ENCODE data around the gene CAPZA1.
"Not testable (repeated sequence)": the region's sequence is repeated elsewhere in the genome, so short reads cannot be mapped to it uniquely, and the experiment has no call there.

Gene CAPZA1

GRCh38 chr1:112636597-112637253 is 17.1 kb downstream of the CAPZA1 start:
- peaks cover 38% of the 10 kb centered on the region for H3K4me1 ChIP-seq
- no peak overlapping the region for H3K4me3 ChIP-seq
- no peaks in the 10 kb centered on the region for H3K9me3 ChIP-seq
- no peaks in the 10 kb centered on the region for H3K27me3 ChIP-seq (ENCODE audit: low read depth)
- H3K36me3 ChIP-seq (replicated peaks), result no peaks in the 10 kb centered on the region
- in situ Hi-C loops (cut with MboI; ENCODE audit: low sequenced_read_pairs), result no loop called here
- no peak for DNase-seq (ENCODE audit: low spot score in 2 of 2)

- Histone ChIP-seq H3K36me3 (replicated peaks) (no peaks in the 10 kb centered on the region), H3K9me3 (no peaks in the 10 kb centered on the region), H3K27me3 (ENCODE audit: low read depth) (no peaks in the 10 kb centered on the region), H3K4me3 (no peak overlapping the region), H3K4me1 (peaks cover 38% of the 10 kb centered on the region)
- in situ Hi-C loops (cut with MboI; ENCODE audit: low sequenced_read_pairs), result no loop called here
- DNase-seq (ENCODE audit: low spot score in 2 of 2), result peak; percentile 39 to 78
These were observed 17.9 kb downstream of the CAPZA1 start for GRCh38 chr1:112637254-112638109.

DNA sequence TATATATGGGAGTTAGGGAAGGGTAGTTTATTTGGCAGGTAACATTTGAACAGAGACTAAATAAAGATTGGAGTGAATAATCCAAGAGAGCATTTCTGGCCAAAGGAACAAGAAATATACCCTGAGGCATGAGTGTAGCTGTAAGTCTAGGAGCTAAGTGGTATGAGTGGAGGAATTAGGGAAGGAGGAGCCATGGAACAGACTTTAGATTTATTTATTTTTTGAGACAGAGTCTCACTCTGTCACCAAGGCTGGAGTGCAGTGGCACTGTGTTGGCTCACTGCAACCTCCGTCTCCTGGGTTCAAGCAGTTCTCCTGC is 18.4 kb downstream of the CAPZA1 start:
- H3K4me1 ChIP-seq, result peaks cover 38% of the 10 kb centered on the region
- in situ Hi-C loops (cut with MboI; ENCODE audit: low sequenced_read_pairs), result no loop called here
- H3K4me3 ChIP-seq, result no peak overlapping the region
- H3K9me3 ChIP-seq, result no peaks in the 10 kb centered on the region
- H3K36me3 ChIP-seq (replicated peaks), result no peaks in the 10 kb centered on the region
- H3K27me3 ChIP-seq (ENCODE audit: low read depth), result no peaks in the 10 kb centered on the region
- DNase-seq (ENCODE audit: low spot score in 2 of 2), result no peak

DNA sequence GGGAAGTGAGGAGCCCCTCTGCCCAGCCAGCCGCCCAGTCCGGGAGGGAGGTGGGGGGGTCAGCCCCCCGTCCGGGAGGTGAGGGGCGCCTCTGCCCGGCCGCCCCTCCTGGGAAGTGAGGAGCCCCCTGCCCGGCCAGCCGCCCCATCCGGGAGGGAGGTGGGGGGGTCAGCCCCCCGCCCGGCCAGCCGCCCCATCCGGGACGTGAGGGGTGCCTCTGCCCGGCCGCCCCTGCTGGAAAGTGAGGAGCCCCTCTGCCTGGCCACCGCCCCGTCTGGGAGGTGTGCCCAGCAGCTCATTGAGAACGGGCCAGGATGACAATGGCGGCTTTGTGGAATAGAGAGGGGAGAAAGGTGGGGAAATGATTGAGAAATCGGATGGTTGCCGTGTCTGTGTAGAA is 20.8 kb downstream of the CAPZA1 start:
- in situ Hi-C loops (cut with MboI; ENCODE audit: low sequenced_read_pairs); H3K4me3 ChIP-seq; DNase-seq (ENCODE audit: low spot score in 2 of 2); H3K9me3 ChIP-seq; H3K36me3 ChIP-seq (replicated peaks); H3K27me3 ChIP-seq (ENCODE audit: low read depth): not testable (repeated sequence)
- peaks cover 32% of the 10 kb centered on the region for H3K4me1 ChIP-seq

- no peak overlapping the region for H3K4me3 ChIP-seq
- DNase-seq (ENCODE audit: low spot score in 2 of 2), result no peak
- H3K36me3 ChIP-seq (replicated peaks), result peaks cover 12% of the 10 kb centered on the region
These were observed 23.4 kb downstream of the CAPZA1 start for GRCh38 chr1:112643080-112643479.

DNA sequence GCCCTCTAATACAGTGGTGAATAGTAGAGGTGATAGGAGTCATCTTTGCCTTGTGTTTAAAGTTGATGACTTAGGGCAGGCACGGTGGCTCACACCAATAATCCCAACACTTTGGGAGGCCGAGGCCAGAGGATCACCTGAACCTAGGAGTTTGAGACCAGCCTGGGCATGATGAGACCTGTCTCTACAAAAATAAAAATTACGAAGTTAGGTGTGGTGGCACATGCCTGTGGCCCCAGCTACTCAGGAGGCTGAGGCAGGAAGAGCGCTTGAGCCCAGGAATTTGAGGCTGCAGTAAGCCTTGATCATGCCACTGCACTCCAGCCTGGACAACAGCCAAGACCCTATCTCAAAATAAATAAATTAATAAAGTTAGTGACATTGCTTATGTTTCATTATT is 26.6 kb downstream of the CAPZA1 start:
- no peak for DNase-seq (ENCODE audit: low spot score in 2 of 2)
- in situ Hi-C loops (cut with MboI; ENCODE audit: low sequenced_read_pairs), result no loop called here
- Histone ChIP-seq H3K9me3 (no peaks in the 10 kb centered on the region), H3K36me3 (replicated peaks) (peaks cover 41% of the 10 kb centered on the region), H3K27me3 (ENCODE audit: low read depth) (no peaks in the 10 kb centered on the region), H3K4me1 (peaks cover 2% of the 10 kb centered on the region), H3K4me3 (no peak overlapping the region)

More at GRCh38 chr1:112643080-112643479, 23.4 kb downstream of the CAPZA1 start:
- H3K9me3 ChIP-seq, result no peaks in the 10 kb centered on the region
- peaks cover 8% of the 10 kb centered on the region for H3K4me1 ChIP-seq
- no peaks in the 10 kb centered on the region for H3K27me3 ChIP-seq (ENCODE audit: low read depth)
- in situ Hi-C loops (cut with MboI; ENCODE audit: low sequenced_read_pairs), result no loop called here

DNA sequence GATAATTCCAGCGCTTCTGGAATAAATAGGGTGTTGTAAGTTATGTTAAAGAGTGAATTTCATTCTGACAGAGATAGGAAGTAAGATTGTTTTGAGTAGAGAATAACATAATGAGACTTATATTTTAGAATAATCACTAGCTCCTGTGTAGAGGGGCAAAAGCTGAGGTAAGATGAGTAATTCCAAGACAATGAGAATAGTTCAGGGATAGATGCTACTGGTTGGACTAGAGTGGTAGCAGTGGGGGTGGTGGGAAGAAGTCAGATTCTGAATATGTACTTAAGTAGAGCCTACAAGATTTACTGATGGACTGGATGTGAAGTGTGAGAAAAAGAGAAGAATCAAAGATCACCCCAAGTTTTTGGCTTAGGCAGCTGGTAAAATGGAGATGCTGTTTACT is 31.6 kb downstream of the CAPZA1 start:
- H3K36me3 ChIP-seq (replicated peaks), result peaks cover 63% of the 10 kb centered on the region
- in situ Hi-C loops (cut with MboI; ENCODE audit: low sequenced_read_pairs), result no loop called here
- H3K4me3 ChIP-seq, result no peak overlapping the region

DNA sequence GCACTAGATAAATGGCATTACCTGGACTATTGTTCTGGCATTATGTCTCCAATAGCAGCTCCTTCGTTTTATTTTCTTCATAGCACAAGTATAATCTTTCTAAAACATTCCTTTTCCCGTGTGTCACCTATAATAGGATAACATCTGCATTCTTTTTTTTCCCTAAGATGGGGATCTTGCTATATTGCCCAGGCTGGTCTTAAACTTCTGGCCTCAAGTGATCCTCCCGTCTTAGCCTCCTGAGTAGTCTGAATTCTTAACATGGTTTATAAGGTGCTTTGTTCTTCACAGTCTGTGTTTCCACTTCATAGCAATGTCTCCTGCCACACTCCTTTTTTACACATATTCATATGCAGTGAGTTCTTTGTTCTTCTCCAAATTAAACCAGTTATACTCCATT is 46.2 kb downstream of the CAPZA1 start:
- Histone ChIP-seq H3K4me1 (peaks cover 2% of the 10 kb centered on the region), H3K4me3 (no peak overlapping the region), H3K36me3 (replicated peaks) (peaks cover 65% of the 10 kb centered on the region), H3K9me3 (no peaks in the 10 kb centered on the region), H3K27me3 (ENCODE audit: low read depth) (no peaks in the 10 kb centered on the region)
- DNase-seq (ENCODE audit: low spot score in 2 of 2), result no peak
- in situ Hi-C loops (cut with MboI; ENCODE audit: low sequenced_read_pairs), result no loop called here

More for the DNA sequence above, 31.6 kb downstream of the CAPZA1 start:
- Histone ChIP-seq H3K9me3 (no peaks in the 10 kb centered on the region), H3K27me3 (ENCODE audit: low read depth) (no peaks in the 10 kb centered on the region), H3K4me1 (no peaks in the 10 kb centered on the region)
- DNase-seq (ENCODE audit: low spot score in 2 of 2), result no peak

DNA sequence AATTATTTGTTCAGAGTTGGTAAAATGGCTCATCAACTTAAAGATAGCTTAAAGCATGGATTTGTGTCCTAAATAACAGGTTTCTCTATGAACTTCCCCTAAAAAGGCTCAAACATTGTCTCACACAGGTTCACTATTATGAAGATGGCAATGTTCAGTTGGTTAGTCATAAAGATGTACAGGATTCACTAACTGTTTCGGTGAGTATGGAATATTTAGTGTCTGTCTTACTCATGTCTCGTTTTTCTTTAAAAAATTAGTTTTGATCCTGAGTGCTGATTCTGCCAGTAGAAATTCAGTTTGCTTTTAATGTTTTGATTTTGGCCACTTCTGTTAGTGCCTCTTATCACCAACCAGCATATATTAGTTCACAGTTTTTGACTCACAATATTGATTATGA is 47.3 kb downstream of the CAPZA1 start:
- Histone ChIP-seq H3K27me3 (ENCODE audit: low read depth) (no peaks in the 10 kb centered on the region), H3K4me1 (peaks cover 13% of the 10 kb centered on the region), H3K36me3 (replicated peaks) (peaks cover 62% of the 10 kb centered on the region), H3K9me3 (no peaks in the 10 kb centered on the region), H3K4me3 (no peak overlapping the region)
- in situ Hi-C loops (cut with MboI; ENCODE audit: low sequenced_read_pairs), result no loop called here
- DNase-seq (ENCODE audit: low spot score in 2 of 2), result no peak

- peak; percentile 37 to 90 for DNase-seq (ENCODE audit: low spot score in 2 of 2)
- H3K27me3 ChIP-seq (ENCODE audit: low read depth), result no peaks in the 10 kb centered on the region
- H3K4me3 ChIP-seq, result no peak overlapping the region
- no peaks in the 10 kb centered on the region for H3K9me3 ChIP-seq
- peaks cover 48% of the 10 kb centered on the region for H3K4me1 ChIP-seq
- peaks cover 43% of the 10 kb centered on the region for H3K36me3 ChIP-seq (replicated peaks)
- in situ Hi-C loops (cut with MboI; ENCODE audit: low sequenced_read_pairs), result no loop called here
These were observed 52.4 kb downstream of the CAPZA1 start for GRCh38 chr1:112672009-112672408.

DNA sequence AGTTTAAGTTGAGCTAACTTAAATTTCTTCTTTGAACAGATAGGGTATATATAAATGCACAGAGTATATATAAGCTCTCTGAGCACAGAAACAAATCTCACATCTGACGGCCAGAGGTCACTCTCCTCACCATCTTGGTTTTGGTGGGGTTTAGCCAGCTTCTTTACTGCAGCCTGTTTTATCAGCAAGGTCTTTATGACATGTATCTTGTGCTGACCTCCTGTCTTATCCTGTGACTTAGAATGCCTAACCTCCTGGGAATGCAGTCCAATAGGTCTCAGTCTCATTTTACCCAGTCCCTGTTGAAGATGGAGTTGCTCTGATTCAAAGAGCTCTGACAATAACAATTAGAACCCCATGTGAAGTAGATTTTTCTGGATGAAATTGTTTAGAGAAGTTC is 53.2 kb downstream of the CAPZA1 start:
- in situ Hi-C loops (cut with MboI; ENCODE audit: low sequenced_read_pairs), result no loop called here
- no peak for DNase-seq (ENCODE audit: low spot score in 2 of 2)
- H3K27me3 ChIP-seq (ENCODE audit: low read depth), result no peaks in the 10 kb centered on the region
- peaks cover 52% of the 10 kb centered on the region for H3K4me1 ChIP-seq
- peaks cover 40% of the 10 kb centered on the region for H3K36me3 ChIP-seq (replicated peaks)
- H3K9me3 ChIP-seq, result no peaks in the 10 kb centered on the region
- no peak overlapping the region for H3K4me3 ChIP-seq

- peak; percentile 35 to 37 for DNase-seq (ENCODE audit: low spot score in 2 of 2)
- in situ Hi-C loops (cut with MboI; ENCODE audit: low sequenced_read_pairs), result no loop called here
- peak overlapping the region; percentile 67 for H3K4me3 ChIP-seq
- H3K9me3 ChIP-seq, result no peaks in the 10 kb centered on the region
- no peaks in the 10 kb centered on the region for H3K27me3 ChIP-seq (ENCODE audit: low read depth)
- H3K4me1 ChIP-seq, result peaks cover 57% of the 10 kb centered on the region
- peaks cover 40% of the 10 kb centered on the region for H3K36me3 ChIP-seq (replicated peaks)
These were observed 54.2 kb downstream of the CAPZA1 start for GRCh38 chr1:112673592-112674439.

GRCh38 chr1:112674440-112674985 is 54.9 kb downstream of the CAPZA1 start, which contains the start of gene MOV10:
TSS of gene MOV10 (plus strand) at chr1:112674659. CDS start at chr1:112674913, 254 bp downstream.
- Histone ChIP-seq H3K9me3 (no peaks in the 10 kb centered on the region), H3K4me3 (peak within 1 kb of the TSS; percentile 67), H3K36me3 (replicated peaks) (peaks cover 33% of the 10 kb centered on the region), H3K4me1 (peaks cover 57% of the 10 kb centered on the region), H3K27me3 (ENCODE audit: low read depth) (no peaks in the 10 kb centered on the region)
- in situ Hi-C loops (cut with MboI; ENCODE audit: low sequenced_read_pairs), result no loop called here
- DNase-seq (ENCODE audit: low spot score in 2 of 2), result peak; percentile 87 to 89
